Fibroblast of lung (primary cell): ENCODE data around the gene TMEM35A.

Experiments
- EZH2 ChIP-seq: IDR thresholded peaks from 2 replicates; pipeline ENCODE4 v1.5.1; 2012; ENCODE audit warnings: low read length, control low read depth, mild to moderate bottlenecking; ENCODE audit errors: missing control alignments
- TF ChIP-seq, protein P1 (sequence below), 2 donors: IDR thresholded peaks in 1 of 2; conservative IDR thresholded peaks in 1 of 2; 1 replicate in 1 of 2; 2 replicates in 1 of 2; pipeline ENCODE4 v1.5.1; 2011 to 2012; ENCODE audit warnings: low read length in 2 of 2, control low read depth in 1 of 2, inconsistent platforms in 1 of 2, low read depth in 1 of 2, mild to moderate bottlenecking in 1 of 2

DNA sequence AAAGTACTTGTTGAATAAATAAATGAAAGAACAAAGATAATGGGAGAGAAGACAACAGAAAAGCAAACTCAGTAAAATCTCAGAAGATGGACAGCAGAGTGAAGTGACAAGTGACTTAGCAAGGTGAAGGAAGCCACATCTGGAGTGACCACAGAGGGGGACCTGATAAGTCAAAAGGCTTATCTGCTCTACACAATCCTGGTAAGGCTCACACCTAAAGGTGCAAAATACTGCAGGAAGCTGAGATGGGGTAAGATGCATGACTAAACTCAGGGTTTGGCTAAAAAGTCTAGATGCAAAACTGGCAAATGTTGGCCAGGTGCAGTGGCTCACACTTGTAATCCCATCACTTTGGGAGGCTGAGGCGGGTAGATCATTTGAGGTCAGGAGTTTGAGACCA, 49.0 kb upstream of the TMEM35A start:
- TF ChIP-seq, protein P1, sequence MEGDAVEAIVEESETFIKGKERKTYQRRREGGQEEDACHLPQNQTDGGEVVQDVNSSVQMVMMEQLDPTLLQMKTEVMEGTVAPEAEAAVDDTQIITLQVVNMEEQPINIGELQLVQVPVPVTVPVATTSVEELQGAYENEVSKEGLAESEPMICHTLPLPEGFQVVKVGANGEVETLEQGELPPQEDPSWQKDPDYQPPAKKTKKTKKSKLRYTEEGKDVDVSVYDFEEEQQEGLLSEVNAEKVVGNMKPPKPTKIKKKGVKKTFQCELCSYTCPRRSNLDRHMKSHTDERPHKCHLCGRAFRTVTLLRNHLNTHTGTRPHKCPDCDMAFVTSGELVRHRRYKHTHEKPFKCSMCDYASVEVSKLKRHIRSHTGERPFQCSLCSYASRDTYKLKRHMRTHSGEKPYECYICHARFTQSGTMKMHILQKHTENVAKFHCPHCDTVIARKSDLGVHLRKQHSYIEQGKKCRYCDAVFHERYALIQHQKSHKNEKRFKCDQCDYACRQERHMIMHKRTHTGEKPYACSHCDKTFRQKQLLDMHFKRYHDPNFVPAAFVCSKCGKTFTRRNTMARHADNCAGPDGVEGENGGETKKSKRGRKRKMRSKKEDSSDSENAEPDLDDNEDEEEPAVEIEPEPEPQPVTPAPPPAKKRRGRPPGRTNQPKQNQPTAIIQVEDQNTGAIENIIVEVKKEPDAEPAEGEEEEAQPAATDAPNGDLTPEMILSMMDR (conservative IDR thresholded peaks at IDR 0.05 in 1 of 2, IDR thresholded peaks at IDR 0.05 in 1 of 2; ENCODE audit: low read depth in 1 of 2, low read length in 2 of 2): no peak
- no peak for TF ChIP-seq EZH2
